Activated T-helper 1 cell treated with Interleukin-2 at 50 U/mL for 16 hours (primary cell): ENCODE measurements around the gene POLR2A.
"Not testable (repeated sequence)": the region's sequence is repeated elsewhere in the genome, so short reads cannot be mapped to it uniquely, and the experiment has no call there.

Experiments used
- DNase-seq: peaks from one replicate; pipeline ENCODE4 v3.0.0-alpha.2; 2020; ENCODE audit warnings: low read depth

Gene POLR2A

GRCh38 chr17:7460850-7461660 lies 23.1 kb upstream of the POLR2A start:
- DNase-seq: no peak

GRCh38 chr17:7462474-7463371 lies 21.4 kb upstream of the POLR2A start:
- no peak for DNase-seq

GRCh38 chr17:7463372-7463846 lies 20.8 kb upstream of the POLR2A start:
- DNase-seq: no peak

- no peak for DNase-seq
Observed at GRCh38 chr17:7464081-7464480, 20.1 kb upstream of the POLR2A start.

- DNase-seq: no peak
Observed at GRCh38 chr17:7465597-7466275, 18.4 kb upstream of the POLR2A start.

GRCh38 chr17:7466318-7466638 lies 17.9 kb upstream of the POLR2A start:
- no peak for DNase-seq

GRCh38 chr17:7466639-7467341 lies 17.4 kb upstream of the POLR2A start:
- DNase-seq: no peak

- no peak for DNase-seq
Observed at GRCh38 chr17:7467498-7467897, 16.7 kb upstream of the POLR2A start.

GRCh38 chr17:7468290-7468689 lies 15.9 kb upstream of the POLR2A start:
- DNase-seq: no peak

- no peak for DNase-seq
Observed at GRCh38 chr17:7468804-7469389, 15.3 kb upstream of the POLR2A start.

GRCh38 chr17:7469843-7470242 lies 14.3 kb upstream of the POLR2A start:
- DNase-seq: not testable (repeated sequence)

GRCh38 chr17:7470457-7470973 lies 13.7 kb upstream of the POLR2A start:
- not testable (repeated sequence) for DNase-seq

GRCh38 chr17:7471729-7472128 lies 12.4 kb upstream of the POLR2A start:
- DNase-seq: no peak

GRCh38 chr17:7474767-7475166 lies 9.4 kb upstream of the POLR2A start:
- not testable (repeated sequence) for DNase-seq

GRCh38 chr17:7475764-7476422 lies 8.3 kb upstream of the POLR2A start:
- no peak for DNase-seq

GRCh38 chr17:7476494-7476893 lies 7.7 kb upstream of the POLR2A start:
- no peak for DNase-seq

GRCh38 chr17:7476951-7477350 lies 7.2 kb upstream of the POLR2A start:
- DNase-seq: no peak

- DNase-seq: no peak
Observed at GRCh38 chr17:7477392-7478275, 6.5 kb upstream of the POLR2A start.
